A673 (cell line): ENCODE results near the gene ADAMTS13. TPM values are rescaled to one million over a fixed set of nuclear protein-coding genes. Genes with fewer than 3 reads are reported as not detected.

Source experiments
- BruUV-seq: library from RNA; stranded (reverse); fragments of 400-500 nt; replicated peaks from 2 replicates; lab custom pipeline; 2021; lab: Mats Ljungman, UMichigan
- CTCF ChIA-PET: fragments of 300-600 bp; sonication (Branson Sonifier 250); formaldehyde crosslinking; loops from one replicate; lab custom pipeline; 2022; ENCODE audit warnings: antibody characterized with exemption; lab: Charles Lee
- POLR2A ChIA-PET: fragments of 300-600 bp; sonication (Branson Sonifier 250); formaldehyde crosslinking; loops from one replicate; lab custom pipeline; 2022; ENCODE audit warnings: antibody characterized with exemption; ENCODE audit not compliant: low non-redundant PET; lab: Charles Lee
- DNase-seq: peaks from one replicate; pipeline ENCODE4 v3.0.0-alpha.2; 2015; ENCODE audit warnings: low spot score
- H3K27ac ChIP-seq: fragments of 200-600 bp; sonication (generic); 2 replicates; pipeline ENCODE4 v1.5.1; 2016; ENCODE audit warnings: mixed run types, low read depth, mild to moderate bottlenecking, mixed read lengths, antibody characterized with exemption, low read length; ENCODE audit not compliant: poor library complexity, severe bottlenecking
- H3K27me3 ChIP-seq: fragments of 200-600 bp; sonication (generic); replicated peaks from 2 replicates; pipeline ENCODE4 v1.6.1; 2017; ENCODE audit warnings: mixed run types, low read depth, mild to moderate bottlenecking, mixed read lengths, antibody characterized with exemption, low read length; ENCODE audit not compliant: insufficient read depth, poor library complexity
- H3K36me3 ChIP-seq: fragments of 200-600 bp; sonication (generic); 2 replicates; pipeline ENCODE4 v1.6.1; 2016; ENCODE audit warnings: mixed run types, mild to moderate bottlenecking, mixed read lengths, antibody characterized with exemption, low read length; ENCODE audit not compliant: insufficient read depth, poor library complexity, severe bottlenecking
- H3K4me1 ChIP-seq: fragments of 200-600 bp; sonication (generic); 2 replicates; pipeline ENCODE4 v1.6.1; 2017; ENCODE audit warnings: mixed run types, mild to moderate bottlenecking, mixed read lengths, antibody characterized with exemption, low read length; ENCODE audit not compliant: insufficient read depth, poor library complexity, severe bottlenecking
- H3K4me3 ChIP-seq: fragments of 200-600 bp; sonication (generic); 2 replicates; pipeline ENCODE4 v1.5.1; 2016; ENCODE audit warnings: low read depth, mixed run types, mild to moderate bottlenecking, mixed read lengths, low read length; ENCODE audit not compliant: poor library complexity, severe bottlenecking
- H3K9me3 ChIP-seq: fragments of 200-600 bp; sonication (generic); 2 replicates; pipeline ENCODE4 v1.6.1; 2016; ENCODE audit warnings: mixed run types, low read depth, mild to moderate bottlenecking, mixed read lengths, antibody characterized with exemption, low read length; ENCODE audit not compliant: poor library complexity, severe bottlenecking
- EZH2 ChIP-seq: fragments of 200-600 bp; sonication (generic); IDR thresholded peaks from 2 replicates; pipeline ENCODE4 v1.6.1; 2017; ENCODE audit warnings: borderline replicate concordance, low read depth, mild to moderate bottlenecking, mixed read lengths, antibody characterized with exemption, low read length; ENCODE audit not compliant: poor library complexity, severe bottlenecking
- intact Hi-C: fragments of 100-400 bp; cut with micrococcal nuclease; formaldehyde crosslinking; loops from one replicate; pipeline ENCODE4 v1.10.0; 2022; ENCODE audit not compliant: unreplicated experiment
- total RNA-seq: library from RNA; stranded (reverse); gene quantifications from 2 replicates; pipeline ENCODE4 v1.2.3, GENCODE V29; 2021
- TF ChIP-seq, protein P1 (sequence below): fragments of 300-800, 200-600 bp; sonication (generic); conservative IDR thresholded peaks from 2 replicates; pipeline ENCODE4 v1.5.1; 2017; ENCODE audit warnings: low read depth, mild to moderate bottlenecking, antibody characterized with exemption, low read length, moderate library complexity, mixed read lengths

ADAMTS13 gene
- total RNA-seq, 1 experiment from 2014 or later = 1.3 TPM

DNA sequence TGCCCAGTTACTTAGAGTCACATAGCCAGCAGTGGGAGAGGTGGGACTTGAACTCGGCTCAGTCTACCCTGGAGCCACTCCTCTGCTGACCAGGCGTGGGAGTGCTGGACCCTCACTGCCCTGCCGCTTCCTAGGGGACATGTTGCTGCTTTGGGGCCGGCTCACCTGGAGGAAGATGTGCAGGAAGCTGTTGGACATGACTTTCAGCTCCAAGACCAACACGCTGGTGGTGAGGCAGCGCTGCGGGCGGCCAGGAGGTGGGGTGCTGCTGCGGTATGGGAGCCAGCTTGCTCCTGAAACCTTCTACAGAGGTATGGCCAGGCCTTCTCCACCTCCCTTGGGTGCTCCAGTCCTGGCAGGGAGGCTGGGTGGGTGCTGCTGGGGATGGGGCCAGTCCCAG is 34.2 kb downstream of the ADAMTS13 start:
- intact Hi-C loops = no loop called here
- no peak for TF ChIP-seq EZH2
- TF ChIP-seq, protein P1, sequence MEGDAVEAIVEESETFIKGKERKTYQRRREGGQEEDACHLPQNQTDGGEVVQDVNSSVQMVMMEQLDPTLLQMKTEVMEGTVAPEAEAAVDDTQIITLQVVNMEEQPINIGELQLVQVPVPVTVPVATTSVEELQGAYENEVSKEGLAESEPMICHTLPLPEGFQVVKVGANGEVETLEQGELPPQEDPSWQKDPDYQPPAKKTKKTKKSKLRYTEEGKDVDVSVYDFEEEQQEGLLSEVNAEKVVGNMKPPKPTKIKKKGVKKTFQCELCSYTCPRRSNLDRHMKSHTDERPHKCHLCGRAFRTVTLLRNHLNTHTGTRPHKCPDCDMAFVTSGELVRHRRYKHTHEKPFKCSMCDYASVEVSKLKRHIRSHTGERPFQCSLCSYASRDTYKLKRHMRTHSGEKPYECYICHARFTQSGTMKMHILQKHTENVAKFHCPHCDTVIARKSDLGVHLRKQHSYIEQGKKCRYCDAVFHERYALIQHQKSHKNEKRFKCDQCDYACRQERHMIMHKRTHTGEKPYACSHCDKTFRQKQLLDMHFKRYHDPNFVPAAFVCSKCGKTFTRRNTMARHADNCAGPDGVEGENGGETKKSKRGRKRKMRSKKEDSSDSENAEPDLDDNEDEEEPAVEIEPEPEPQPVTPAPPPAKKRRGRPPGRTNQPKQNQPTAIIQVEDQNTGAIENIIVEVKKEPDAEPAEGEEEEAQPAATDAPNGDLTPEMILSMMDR = peak; percentile 27
- H3K36me3 ChIP-seq = no peaks in the 10 kb centered on the region
- no peak for DNase-seq
- H3K27ac ChIP-seq = no peak overlapping the region
- POLR2A ChIA-PET = no interaction called here
- H3K4me3 ChIP-seq = no peak overlapping the region
- CTCF ChIA-PET = no interaction called here
- no TSS peak for BruUV-seq
- no peaks in the 10 kb centered on the region for H3K27me3 ChIP-seq
- no peaks in the 10 kb centered on the region for H3K9me3 ChIP-seq
- H3K4me1 ChIP-seq = peaks cover 5% of the 10 kb centered on the region

GRCh38 chr9:133457233-133457632 is 35.1 kb downstream of the ADAMTS13 start:
- no peaks in the 10 kb centered on the region for H3K9me3 ChIP-seq
- ChIA-PET POLR2A (no interaction called here), CTCF (no interaction called here)
- H3K36me3 ChIP-seq = no peaks in the 10 kb centered on the region
- no peak for DNase-seq
- H3K4me1 ChIP-seq = peaks cover 5% of the 10 kb centered on the region
- no TSS peak for BruUV-seq
- TF ChIP-seq, protein P1 = no peak
- no peak for TF ChIP-seq EZH2
- no peak overlapping the region for H3K4me3 ChIP-seq
- intact Hi-C loops = no loop called here
- H3K27me3 ChIP-seq = no peaks in the 10 kb centered on the region
- no peak overlapping the region for H3K27ac ChIP-seq

GRCh38 chr9:133457748-133458147 is 35.6 kb downstream of the ADAMTS13 start:
- no peaks in the 10 kb centered on the region for H3K9me3 ChIP-seq
- H3K4me3 ChIP-seq = no peak overlapping the region
- no peak for DNase-seq
- H3K36me3 ChIP-seq = no peaks in the 10 kb centered on the region
- intact Hi-C loops = no loop called here
- no peaks in the 10 kb centered on the region for H3K27me3 ChIP-seq
- H3K27ac ChIP-seq = no peak overlapping the region
- no TSS peak for BruUV-seq
- ChIA-PET CTCF (no interaction called here), POLR2A (no interaction called here)
- TF ChIP-seq, protein P1 = no peak
- TF ChIP-seq EZH2 = no peak
- peaks cover 5% of the 10 kb centered on the region for H3K4me1 ChIP-seq
